Activated CD4-positive, CD25-positive, alpha-beta regulatory T cell (primary cell): ENCODE measurements around the gene PKN3.

Experiments used
- DNase-seq, 4 experiments: peaks; one replicate each; lab custom pipeline; 2025; lab: John Stamatoyannopoulos, UW

PKN3 gene

DNA sequence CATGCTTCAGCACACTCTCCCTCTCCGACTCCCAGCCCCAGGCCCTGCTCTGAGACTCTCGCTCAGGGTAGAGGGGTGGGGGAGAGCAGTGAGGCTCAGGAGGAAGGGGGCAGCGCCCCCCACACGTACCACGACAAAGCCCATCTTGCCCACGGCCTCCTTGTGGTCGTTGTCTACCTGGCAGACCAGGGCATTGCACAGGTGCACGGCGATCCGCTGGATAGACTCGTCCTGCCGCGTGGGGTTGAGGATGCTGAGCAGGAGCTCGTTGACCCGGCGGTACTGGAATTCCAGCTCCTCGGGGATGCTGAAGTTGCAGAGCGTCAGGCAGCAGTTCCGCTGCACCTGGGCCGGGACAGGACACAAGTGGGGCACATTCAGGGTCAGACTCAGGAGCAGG, 40.1 kb downstream of the PKN3 start:
- no peak for DNase-seq

DNA sequence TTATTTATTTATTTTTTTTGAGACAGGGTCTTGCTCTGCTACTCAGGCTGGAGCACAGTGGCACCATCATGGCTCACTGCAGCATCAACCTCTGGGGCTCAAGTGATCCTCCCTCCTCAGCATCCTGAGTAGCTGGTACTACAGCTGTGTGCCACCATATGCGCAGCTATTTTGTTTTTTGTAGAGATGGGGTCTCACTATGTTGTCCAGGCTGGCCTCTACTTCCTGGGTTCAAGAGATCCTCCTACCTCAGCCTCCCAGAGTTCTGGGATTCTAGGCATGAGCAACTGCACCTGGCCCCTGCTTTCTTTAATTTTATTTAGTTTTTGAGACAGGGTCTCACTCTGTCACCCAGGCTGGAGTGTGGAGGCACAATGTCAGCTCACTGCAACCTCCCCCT, 41.1 kb downstream of the PKN3 start:
- no peak for DNase-seq

DNA sequence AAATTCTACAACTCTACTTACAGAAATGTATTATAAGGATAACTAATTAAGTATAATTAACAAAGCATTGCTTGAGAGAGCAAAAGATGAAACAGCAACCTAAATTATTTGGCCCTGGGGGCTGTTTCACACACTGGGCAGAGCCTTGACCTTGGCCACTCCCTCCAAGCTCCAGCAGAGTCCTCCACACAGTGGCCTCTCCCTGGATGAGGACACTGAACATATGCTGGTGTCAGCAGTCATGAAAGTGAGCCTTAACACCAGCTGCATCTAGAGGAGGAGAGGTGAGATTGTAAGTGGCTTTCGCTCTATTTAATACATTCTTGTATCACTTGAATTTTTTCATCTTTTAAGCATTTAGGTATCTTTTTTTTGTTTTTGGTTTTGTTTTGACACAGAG, 44.9 kb downstream of the PKN3 start:
- no peak for DNase-seq

GRCh38 chr9:128750926-128751595, 48.8 kb downstream of the PKN3 start:
- DNase-seq: no peak

DNA sequence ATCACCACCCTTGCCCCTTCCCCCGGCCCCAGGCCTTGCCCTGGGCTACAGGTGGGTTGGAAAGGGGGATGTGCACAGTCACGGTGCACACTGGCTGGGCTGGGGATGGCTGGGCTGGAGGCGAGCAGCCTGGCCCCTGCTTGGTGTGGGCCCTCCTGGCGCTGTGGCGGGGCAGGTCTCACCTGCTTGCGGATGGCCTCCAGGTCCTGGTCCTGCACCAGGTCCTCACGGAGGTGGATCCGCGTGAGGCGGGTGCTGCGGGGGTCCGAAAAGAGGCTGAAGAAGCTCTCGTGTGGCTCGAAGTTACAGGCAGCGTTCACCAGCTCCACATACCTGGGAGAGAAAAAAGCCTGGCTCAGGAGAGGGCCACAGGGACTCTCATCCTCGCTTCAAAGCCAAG, 51.3 kb downstream of the PKN3 start:
- no peak for DNase-seq

DNA sequence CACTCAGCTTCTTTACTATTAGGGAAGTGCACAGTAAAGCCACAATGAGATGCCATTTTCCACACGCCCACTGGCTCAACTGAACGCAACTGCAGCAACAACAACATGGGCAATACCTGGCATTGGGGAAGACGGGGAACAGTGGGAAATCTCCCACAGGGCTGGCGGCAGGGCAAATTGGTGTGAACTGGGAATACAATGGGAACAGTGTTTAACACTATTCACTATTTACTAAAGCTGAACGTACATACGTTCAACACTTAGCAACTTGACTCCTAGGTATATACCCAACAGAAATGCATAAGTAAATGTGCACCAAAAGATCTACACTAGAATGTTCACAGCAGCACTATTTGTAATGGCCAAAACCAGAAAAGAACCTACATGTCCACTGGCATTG, 55.3 kb downstream of the PKN3 start:
- DNase-seq: no peak

DNA sequence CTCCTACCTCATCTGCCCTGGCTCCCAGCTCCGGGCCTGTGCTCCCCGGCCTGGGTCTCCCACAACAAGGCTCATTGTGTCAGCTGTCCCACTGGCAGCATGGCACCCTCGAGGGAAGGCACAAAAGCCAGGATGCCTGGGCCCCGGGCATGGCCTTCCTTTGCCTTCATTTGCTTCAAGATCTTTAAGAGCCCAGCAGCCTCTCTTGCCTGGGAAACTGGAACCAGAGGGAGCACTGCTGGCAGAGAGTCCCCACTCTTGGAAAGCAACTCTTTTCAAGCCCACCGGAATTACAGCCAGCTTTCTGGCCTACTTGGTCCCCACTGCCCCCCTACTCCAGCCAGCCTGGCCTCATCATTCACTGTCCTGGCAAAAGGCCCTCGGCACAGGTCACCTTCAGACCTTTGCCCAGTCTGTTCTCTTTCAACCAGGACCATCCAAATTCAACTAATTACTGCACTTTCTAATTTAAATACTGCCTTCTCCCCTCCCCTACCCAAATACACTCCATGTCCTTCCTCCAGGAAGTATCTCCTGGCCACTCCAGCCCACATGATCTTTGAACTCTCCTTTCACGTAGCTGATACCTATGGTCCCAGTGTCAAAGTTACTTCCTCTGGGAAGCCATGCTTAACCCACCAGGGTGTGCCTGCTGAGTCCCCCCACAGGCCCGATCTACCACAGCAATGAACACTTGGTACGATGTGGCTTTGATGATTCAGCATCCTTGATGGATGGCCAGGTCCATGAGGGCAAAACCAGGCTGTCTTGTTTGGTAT, 60.6 kb downstream of the PKN3 start:
- DNase-seq: no peak

DNA sequence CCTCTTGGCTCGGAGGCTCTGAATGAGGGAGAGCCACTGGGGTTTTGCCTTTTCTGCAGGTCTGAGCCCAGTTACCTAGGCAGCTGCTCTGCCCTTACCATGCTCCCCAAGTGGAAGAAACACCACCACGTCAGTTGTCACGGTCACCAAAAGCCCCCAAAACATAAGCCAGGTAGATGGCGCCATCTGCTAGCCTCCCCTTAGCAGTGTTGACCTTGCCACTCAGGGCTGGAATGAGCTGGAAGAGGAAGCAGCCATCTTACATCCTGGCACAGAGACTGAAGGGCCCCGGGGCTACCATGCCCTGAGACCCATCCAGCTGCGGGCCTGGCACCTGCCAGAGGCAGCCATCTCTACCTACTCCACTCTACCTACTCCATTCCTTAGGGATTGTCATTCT, 62.1 kb downstream of the PKN3 start:
- no peak for DNase-seq

GRCh38 chr9:128765499-128765898, 63.2 kb downstream of the PKN3 start:
- DNase-seq: no peak

- no peak for DNase-seq
Measured at GRCh38 chr9:128768606-128769005, 66.3 kb downstream of the PKN3 start.
